Left lung (tissue), 10 donors: Measurements from ENCODE around the gene TRIM27. TPM values are rescaled to one million over a fixed set of nuclear protein-coding genes. Genes with fewer than 3 reads are reported as not detected.

Experiments
- ATAC-seq: fragments of 200-7000 bp; cut with Tn5 transposase; one replicate; pipeline ENCODE4 v1.9.1; 2020; ENCODE audit warnings: moderate library complexity
- DNase-seq, 4 donors: peaks; one replicate each; pipeline ENCODE4 v3.0.0-alpha.2; 2013 to 2020
- H3K27ac ChIP-seq, 2 donors: fragments of 200-600 bp; sonication (generic) in 1 of 2; one replicate each; pipeline versions ENCODE4 v1.5.0 to v1.8.0; 2020 to 2021
- H3K27me3 ChIP-seq, 2 donors: fragments of 200-600 bp; sonication (generic) in 1 of 2; one replicate each; pipeline versions ENCODE4 v1.5.0 to v1.8.0; 2020 to 2021
- H3K36me3 ChIP-seq, 2 donors: fragments of 200-600 bp; sonication (generic) in 1 of 2; one replicate each; pipeline versions ENCODE4 v1.5.0 to v1.8.0; 2020 to 2021
- H3K4me1 ChIP-seq, 2 donors: fragments of 200-600 bp; one replicate each; pipeline ENCODE4 v1.8.0; 2021
- H3K4me3 ChIP-seq, 2 donors: fragments of 200-600 bp; sonication (generic) in 1 of 2; one replicate each; pipeline versions ENCODE4 v1.5.0 to v1.8.0; 2020 to 2021; ENCODE audit warnings: mild to moderate bottlenecking in 1 of 2
- H3K9me3 ChIP-seq, 2 donors: fragments of 200-600 bp; sonication (generic) in 1 of 2; one replicate each; pipeline versions ENCODE4 v1.5.0 to v1.8.0; 2020 to 2021
- CTCF ChIP-seq, 2 donors: fragments of 200-600 bp; sonication (generic) in 1 of 2; IDR thresholded peaks; one replicate each; pipeline versions ENCODE4 v1.5.0 to v1.8.0; 2021; ENCODE audit warnings: antibody characterized with exemption in 2 of 2
- intact Hi-C, 2 donors: fragments of 100-400 bp; cut with DNase I; formaldehyde crosslinking; loops; one replicate each; pipeline versions ENCODE4 v1.11.2 to v1.14.2; 2022
- polyA plus RNA-seq, 6 donors: library from polyadenylated mRNA; unstranded; fragments of 120-200 nt; gene quantifications; one replicate each; pipeline ENCODE4 v1.2.1, GENCODE V29; 2013; ENCODE audit not compliant: insufficient read length in 6 of 6
- total RNA-seq, 2 donors: library from RNA; stranded (reverse); fragmentation: NEBNext Ultra II Directional; extraction: Animal tissue kit (Norgen Biotek cat#: 25700); gene quantifications; one replicate each; pipeline ENCODE4 v1.2.1, GENCODE V29; 2021
- donor health status: DM: no; HTN: yes; CAD: no.
- donor health status: DM: no; HTN: no; CAD: no.

Gene TRIM27
- total and polyA plus RNA-seq, 8 donors, result 42.2 to 96.9 (median 84.2) TPM

DNA sequence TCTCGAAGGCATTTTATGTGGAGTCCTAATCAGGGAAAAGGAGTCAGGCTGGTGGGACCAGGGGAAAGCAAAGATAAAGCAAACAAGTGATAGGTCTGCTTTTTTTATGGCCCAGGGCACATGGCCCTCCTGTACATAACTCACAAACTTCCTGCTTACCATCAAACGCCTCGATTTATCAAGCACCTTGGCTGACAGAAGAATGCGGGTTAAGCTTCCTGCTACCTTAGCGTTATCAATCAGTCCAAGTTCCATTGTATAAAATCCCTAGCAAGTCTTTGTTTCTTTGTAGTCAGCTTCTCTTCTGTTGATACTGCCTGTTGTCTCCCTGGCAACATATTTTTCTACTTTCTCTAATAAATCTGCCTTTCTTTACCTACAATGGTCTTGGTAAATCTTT, 4.1 kb upstream of the TRIM27 start:
- no peak for DNase-seq
- no peak for TF ChIP-seq CTCF (IDR thresholded peaks at IDR 0.05)

GRCh38 chr6:28922821-28923317, 916 bp downstream of the TRIM27 start:
- TF ChIP-seq CTCF (IDR thresholded peaks at IDR 0.05), result no peak

More for the DNA sequence above, 4.1 kb upstream of the TRIM27 start:
- ATAC-seq, result no peak
- peaks cover 0 to 8% of the 10 kb centered on the region in 2 donors for H3K4me1 ChIP-seq
- H3K4me3 ChIP-seq, result no peak overlapping the region
- H3K36me3 ChIP-seq, result no peaks in the 10 kb centered on the region
- no peaks in the 10 kb centered on the region for H3K9me3 ChIP-seq
- H3K27me3 ChIP-seq, result peaks cover 0 to 24% of the 10 kb centered on the region in 2 donors
- intact Hi-C loops, result no loop called here
- no peak overlapping the region for H3K27ac ChIP-seq

DNA sequence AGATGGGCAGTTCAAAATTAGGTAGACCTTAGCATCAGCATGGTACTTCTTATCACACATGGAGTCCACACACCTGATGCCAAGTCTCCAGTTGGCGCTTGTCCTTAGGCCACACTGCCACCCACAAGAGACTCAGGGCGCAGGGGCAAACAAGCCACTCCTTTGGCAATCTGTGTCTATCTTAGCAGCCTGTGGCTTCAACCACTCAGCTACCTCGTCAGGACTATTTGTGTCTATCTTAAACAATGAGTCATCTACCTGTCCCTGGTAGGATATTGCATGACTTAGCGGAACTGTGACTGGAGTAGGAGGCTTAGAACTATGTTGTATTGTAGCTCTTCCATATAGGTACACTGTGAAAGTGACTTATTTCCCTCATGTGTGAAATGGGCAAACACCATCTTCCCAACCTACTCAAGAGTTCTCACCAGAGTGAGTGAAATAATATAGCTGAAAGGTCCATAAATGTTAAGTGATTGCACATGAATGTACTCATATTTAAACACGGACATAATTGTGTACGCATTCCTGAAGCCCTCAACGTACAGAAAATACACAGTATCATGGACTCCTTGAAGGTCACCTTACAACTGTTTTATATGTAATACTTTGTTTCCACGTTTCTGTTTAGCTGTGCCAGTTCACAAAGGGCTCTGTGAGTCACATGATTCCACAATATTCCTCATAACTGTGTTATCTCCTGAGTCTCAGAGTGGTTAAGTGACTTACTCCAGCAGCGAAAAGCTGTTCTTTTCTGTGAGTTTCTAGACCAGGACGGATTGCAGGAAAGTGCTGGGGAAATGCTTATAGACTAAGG, 1.6 kb downstream of the TRIM27 start:
- ATAC-seq (peak; percentile 41), DNase-seq (peak in 1 of 4 donors; percentile 44)
- H3K4me1 ChIP-seq, result peaks cover 10 to 57% of the 10 kb centered on the region in 2 donors
- H3K27ac ChIP-seq, result peak overlapping the region; percentile 94 to 97
- no peak for TF ChIP-seq CTCF (IDR thresholded peaks at IDR 0.05)
- no peaks in the 10 kb centered on the region for H3K9me3 ChIP-seq
- intact Hi-C loops, result no loop called here
- H3K4me3 ChIP-seq, result peak overlapping the region; percentile 69 to 100
- peaks cover 0 to 48% of the 10 kb centered on the region in 2 donors for H3K36me3 ChIP-seq
- H3K27me3 ChIP-seq, result no peaks in the 10 kb centered on the region

More at GRCh38 chr6:28922821-28923317, 916 bp downstream of the TRIM27 start:
- peak in 2 of 4 donors; percentile 42 to 63 for DNase-seq
- ATAC-seq, result peak; percentile 51
- H3K4me1 ChIP-seq, result peaks cover 10 to 55% of the 10 kb centered on the region in 2 donors
- peak overlapping the region; percentile 69 to 100 for H3K4me3 ChIP-seq
- H3K27me3 ChIP-seq, result no peaks in the 10 kb centered on the region
- H3K27ac ChIP-seq, result peak overlapping the region; percentile 94 to 97
- no peaks in the 10 kb centered on the region for H3K9me3 ChIP-seq
- intact Hi-C loops, result no loop called here
- peaks cover 0 to 41% of the 10 kb centered on the region in 2 donors for H3K36me3 ChIP-seq

- no peak overlapping the region for H3K27ac ChIP-seq
- H3K4me1 ChIP-seq, result peaks cover 10 to 76% of the 10 kb centered on the region in 2 donors
- TF ChIP-seq CTCF (IDR thresholded peaks at IDR 0.05), result no peak
- H3K4me3 ChIP-seq, result no peak overlapping the region
- H3K9me3 ChIP-seq, result no peaks in the 10 kb centered on the region
- intact Hi-C loops, result no loop called here
- DNase-seq (no peak), ATAC-seq (no peak)
- no peaks in the 10 kb centered on the region for H3K27me3 ChIP-seq
- H3K36me3 ChIP-seq, result peaks cover 0 to 67% of the 10 kb centered on the region in 2 donors
Measured at GRCh38 chr6:28920281-28920680, 3.5 kb downstream of the TRIM27 start.

DNA sequence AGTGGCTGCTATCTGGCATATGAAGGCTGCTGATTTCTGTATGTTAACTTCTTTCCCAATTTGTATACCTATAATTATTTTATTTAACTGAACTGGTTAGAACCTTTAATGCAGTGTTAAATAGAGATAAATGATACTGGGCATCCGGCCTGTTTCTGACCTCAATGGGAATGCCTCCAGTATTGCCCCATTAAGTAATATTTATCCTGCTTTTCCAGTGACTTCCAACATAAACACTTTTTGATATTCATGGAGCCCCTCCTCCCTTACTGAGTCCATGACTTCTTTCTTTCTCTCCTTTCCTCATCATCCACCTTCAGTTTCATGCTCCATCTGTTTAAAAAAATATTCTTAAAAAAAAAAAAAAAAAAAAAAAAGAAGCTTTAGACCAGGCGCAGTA, 8.8 kb downstream of the TRIM27 start:
- TF ChIP-seq CTCF (IDR thresholded peaks at IDR 0.05), result no peak
- Histone ChIP-seq H3K9me3 (no peaks in the 10 kb centered on the region), H3K36me3 (peaks cover 0 to 100% of the 10 kb centered on the region in 2 donors), H3K27ac (no peak overlapping the region), H3K4me3 (no peak overlapping the region), H3K4me1 (peaks cover 0 to 42% of the 10 kb centered on the region in 2 donors), H3K27me3 (no peaks in the 10 kb centered on the region)
- DNase-seq (no peak), ATAC-seq (no peak)
- intact Hi-C loops, result no loop called here
